Astrocyte of the cerebellum (primary cell): ENCODE data around the gene SHISA5.
"Not testable (repeated sequence)": the region's sequence is repeated elsewhere in the genome, so short reads cannot be mapped to it uniquely, and the experiment has no call there.

Experiments used
- DNase-seq: peaks from one replicate; pipeline ENCODE4 v3.0.0-alpha.2; 2011; ENCODE audit warnings: low read depth
- H3K4me3 ChIP-seq: 2 replicates; pipeline ENCODE4 v1.5.1; 2011; ENCODE audit warnings: mild to moderate bottlenecking, low read depth, low read length, moderate library complexity
- in situ Hi-C: cut with HindIII; loops from 2 replicates; pipeline ENCODE4 v1.10.0; 2017; ENCODE audit warnings: low sequenced_read_pairs
- TF ChIP-seq, protein P1 (sequence below): IDR thresholded peaks from 2 replicates; pipeline ENCODE4 v1.5.1; 2012; ENCODE audit warnings: low read length, low read depth, moderate library complexity, mild to moderate bottlenecking; ENCODE audit errors: missing control alignments

The SHISA5 gene, protein sequence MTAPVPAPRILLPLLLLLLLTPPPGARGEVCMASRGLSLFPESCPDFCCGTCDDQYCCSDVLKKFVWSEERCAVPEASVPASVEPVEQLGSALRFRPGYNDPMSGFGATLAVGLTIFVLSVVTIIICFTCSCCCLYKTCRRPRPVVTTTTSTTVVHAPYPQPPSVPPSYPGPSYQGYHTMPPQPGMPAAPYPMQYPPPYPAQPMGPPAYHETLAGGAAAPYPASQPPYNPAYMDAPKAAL

DNA sequence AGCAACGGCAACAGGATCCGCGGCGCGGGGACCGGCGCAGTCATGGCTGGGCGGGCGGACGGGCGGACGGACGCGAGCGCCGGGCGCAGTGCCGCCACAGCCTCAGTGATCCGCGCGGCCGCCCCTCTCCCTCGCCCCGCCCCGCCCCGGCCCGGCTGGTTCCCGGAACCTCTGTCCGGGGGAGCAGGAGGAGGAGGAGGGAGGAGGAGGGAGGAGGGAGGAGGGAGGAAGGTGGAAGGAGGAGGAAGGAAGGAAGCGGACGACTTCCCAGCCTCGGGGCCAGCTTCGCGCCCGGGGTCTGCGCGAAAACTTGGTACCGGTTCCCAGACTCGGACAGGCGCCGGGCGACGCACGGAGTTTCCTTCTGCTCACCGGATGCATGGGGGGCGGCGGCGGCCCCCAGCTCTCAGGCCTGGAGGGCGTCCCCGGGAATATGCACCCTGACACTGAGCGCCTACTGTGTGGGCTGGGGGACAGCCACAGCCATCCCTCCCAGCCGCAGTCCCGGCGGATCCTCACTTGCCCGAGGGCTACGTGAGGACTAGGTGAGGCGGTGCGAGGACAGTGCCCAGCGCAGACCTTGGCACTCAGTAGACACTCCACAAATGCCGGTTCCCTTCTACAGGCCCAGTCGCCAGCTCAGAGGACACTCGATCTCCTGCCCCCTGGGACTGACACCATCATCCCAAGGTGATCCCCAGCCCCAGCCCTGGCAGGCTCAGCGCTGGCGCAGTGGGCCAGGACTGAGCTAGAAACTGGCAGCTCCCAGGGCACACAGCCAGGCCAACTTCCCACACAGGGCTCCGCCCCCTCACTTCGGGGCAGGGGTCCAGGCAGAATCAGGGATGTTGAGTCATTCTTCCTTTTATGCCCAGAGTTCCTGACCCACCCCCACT is at the start of gene SHISA5:
Gene SHISA5 (minus strand): TSS at position 124 of the 896 bp plus-strand sequence. CDS start 80 bp downstream, at position 44.
- TF ChIP-seq, protein P1, sequence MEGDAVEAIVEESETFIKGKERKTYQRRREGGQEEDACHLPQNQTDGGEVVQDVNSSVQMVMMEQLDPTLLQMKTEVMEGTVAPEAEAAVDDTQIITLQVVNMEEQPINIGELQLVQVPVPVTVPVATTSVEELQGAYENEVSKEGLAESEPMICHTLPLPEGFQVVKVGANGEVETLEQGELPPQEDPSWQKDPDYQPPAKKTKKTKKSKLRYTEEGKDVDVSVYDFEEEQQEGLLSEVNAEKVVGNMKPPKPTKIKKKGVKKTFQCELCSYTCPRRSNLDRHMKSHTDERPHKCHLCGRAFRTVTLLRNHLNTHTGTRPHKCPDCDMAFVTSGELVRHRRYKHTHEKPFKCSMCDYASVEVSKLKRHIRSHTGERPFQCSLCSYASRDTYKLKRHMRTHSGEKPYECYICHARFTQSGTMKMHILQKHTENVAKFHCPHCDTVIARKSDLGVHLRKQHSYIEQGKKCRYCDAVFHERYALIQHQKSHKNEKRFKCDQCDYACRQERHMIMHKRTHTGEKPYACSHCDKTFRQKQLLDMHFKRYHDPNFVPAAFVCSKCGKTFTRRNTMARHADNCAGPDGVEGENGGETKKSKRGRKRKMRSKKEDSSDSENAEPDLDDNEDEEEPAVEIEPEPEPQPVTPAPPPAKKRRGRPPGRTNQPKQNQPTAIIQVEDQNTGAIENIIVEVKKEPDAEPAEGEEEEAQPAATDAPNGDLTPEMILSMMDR = no peak
- peak within 1 kb of the TSS; percentile 76 for H3K4me3 ChIP-seq
- DNase-seq = peak; percentile 55
- in situ Hi-C loops = no loop called here

DNA sequence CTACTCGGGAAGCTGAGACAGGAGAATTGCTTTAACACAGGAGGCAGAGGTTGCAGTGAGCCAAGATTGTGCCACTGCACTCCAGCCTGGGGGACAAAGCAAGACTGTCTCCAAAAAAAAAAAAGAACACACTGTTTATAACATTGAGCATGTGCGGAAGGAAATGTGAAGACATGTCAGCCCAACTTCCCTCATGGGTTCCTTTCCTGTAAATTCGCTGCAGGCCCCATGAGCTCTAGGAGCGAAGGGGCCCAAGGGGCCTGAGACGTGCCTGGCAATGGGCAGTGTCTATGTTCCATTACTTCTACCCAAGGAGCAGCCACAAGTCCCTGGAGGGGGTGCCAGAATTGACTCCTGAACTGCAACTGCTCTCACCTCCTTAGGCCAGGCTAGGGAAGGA is 49.4 kb upstream of the SHISA5 start:
- no peak for DNase-seq
- TF ChIP-seq, protein P1 = no peak
- in situ Hi-C loops = loop anchor here (10.0 kb wide), 1 partner anchor 81 kb away; the partner anchor contains the start of gene SLC26A6
- H3K4me3 ChIP-seq = no peak overlapping the region

DNA sequence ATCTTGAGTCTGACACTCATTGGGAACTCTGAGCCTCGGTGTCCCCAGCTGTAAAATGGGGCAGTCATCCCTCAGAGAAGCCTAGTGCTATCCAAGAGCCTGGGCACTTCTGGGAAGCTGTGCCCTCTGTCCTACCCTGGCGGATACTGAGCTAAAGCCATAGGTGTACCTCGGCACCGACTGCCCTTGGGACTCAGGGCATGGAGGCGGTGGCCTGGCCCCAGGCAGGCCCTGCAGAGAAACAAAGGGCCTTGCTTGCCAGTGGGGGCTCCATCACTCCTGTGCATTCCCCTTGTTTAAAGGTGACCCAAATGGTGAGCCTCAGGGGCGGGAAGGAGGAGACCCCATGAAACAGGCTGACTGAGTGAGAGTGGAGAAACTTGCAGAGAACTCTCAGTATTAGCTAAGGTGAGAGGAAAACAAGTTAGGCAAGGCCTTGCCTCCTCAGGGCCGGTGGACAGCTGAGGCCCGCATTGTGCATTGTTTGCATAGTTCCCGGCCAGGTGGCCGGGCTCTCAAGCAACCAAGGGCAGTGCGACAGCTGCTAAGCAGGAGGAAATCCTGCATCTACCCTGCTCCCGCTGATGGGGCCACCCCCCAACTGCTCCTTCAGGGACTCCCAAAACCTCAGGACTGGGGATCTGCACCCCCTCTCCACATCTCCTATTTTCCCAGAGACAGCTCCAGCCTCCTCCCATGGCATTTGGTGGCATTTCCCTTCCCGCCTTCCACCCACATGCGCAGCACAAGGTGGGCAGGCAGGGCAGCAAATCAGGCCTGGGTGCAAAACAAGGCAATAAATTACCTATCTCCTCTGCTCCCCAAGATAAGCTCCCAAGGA is 48.4 kb upstream of the SHISA5 start:
- H3K4me3 ChIP-seq = no peak overlapping the region

DNA sequence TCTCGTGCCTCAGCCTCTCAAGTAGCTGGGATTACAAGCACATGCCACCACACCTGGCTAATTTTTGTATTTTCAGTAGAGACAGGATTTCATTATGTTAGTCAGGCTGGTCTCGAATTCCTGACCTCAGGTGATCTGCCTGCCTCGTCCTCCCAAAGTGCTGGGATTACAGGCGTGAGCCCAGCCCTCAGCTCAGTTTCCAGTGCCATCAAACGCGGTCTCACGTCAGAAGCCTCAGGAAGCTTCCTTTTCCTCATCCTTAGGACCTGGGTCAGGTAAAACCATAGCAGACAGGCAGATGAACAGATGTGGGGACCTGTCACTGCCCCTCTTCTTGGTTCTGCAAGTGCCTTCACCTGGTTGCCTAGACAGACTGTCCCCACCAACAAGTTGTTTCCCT is 47.7 kb upstream of the SHISA5 start:
- in situ Hi-C loops = loop anchor here (10.0 kb wide), 1 partner anchor 83 kb away; the partner anchor contains the start of gene SLC26A6

More for the DNA sequence above, 48.4 kb upstream of the SHISA5 start:
- no peak for DNase-seq
- TF ChIP-seq, protein P1 = no peak
- in situ Hi-C loops = loop anchor here (10.0 kb wide), 1 partner anchor 82 kb away; the partner anchor contains the start of gene SLC26A6

DNA sequence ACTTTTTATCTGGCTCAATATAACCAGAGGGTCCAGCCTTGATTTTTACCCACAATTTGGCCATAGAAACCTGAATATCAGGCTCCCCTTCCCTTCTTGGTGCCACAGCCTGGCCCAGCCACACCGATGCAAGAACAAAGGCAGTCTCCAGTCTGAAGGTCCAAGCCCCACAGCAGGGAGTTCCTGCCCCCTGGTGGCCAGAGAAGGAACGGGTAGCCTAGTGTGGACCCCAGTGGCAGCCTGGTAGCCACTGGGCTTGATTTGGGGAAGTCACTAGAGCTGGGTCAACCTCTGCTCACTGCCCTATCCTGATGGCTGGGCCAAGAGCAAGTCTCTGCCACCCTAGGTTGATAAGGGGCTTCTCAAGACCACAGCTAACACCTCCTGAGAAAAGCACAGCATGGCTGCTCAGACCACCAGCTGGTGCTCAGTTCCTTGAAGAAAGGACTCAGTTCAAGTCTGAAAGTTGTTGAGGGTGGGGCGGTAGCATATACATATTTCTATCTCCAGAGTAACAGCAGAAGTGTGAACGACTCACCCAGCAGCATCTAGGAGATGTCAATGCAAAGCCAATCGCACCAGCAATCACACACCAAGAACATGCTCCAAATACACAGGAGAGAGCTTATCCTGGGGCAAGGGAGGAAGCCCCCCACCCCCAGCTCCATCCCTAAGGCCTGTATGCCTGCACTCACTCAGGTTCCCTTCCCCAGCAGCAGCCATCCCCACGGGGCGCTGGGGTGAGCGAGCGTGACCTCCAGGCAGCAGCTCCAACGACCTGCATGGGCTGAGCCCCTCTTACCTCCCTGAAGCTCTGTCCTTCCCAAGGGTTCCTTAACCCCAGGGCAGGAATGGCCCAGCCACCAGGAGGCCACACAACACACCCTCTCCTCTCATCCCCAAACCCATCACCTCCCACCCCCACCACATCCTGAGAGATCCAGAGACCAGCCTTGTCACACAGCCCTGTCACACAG is 45.0 kb upstream of the SHISA5 start:
- TF ChIP-seq, protein P1 = peak; percentile 94
- DNase-seq = peak; percentile 51
- in situ Hi-C loops = no loop called here

More for the DNA sequence above, 47.7 kb upstream of the SHISA5 start:
- H3K4me3 ChIP-seq, DNase-seq: not testable (repeated sequence)

DNA sequence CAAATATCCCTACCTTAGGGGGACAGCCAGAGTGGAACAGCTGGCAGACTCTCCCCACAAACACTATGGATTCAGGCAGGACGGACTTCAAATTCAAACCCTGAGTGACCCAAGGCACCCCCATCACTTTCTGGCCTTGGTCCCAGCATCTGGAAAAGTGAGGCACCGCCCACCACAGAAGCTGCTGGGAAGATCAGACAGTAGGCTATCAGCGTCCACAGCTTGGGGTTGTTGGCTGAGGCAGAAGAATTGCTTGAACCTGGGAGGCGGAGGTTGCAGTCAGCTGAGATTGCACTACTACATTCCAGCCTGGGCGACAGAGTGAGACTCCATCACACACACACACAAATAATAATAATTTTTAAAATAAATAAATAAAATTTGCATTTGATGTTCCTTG is 44.2 kb upstream of the SHISA5 start:
- no peak overlapping the region for H3K4me3 ChIP-seq
- TF ChIP-seq, protein P1 = no peak
- in situ Hi-C loops = no loop called here
- DNase-seq = no peak

More for the DNA sequence above, 45.0 kb upstream of the SHISA5 start:
- H3K4me3 ChIP-seq = no peak overlapping the region
